OCI-LY3 (cell line): ENCODE data around the gene THTPA.
A peak's percentile ranks its signal among the peaks of the same experiment; 100 is the strongest.

ENCODE experiments used
- H2AFZ ChIP-seq: fragments of 200-600, 300-600 bp; shearing (Covaris generic); 2 replicates; pipeline ENCODE4 v1.6.0; 2014; ENCODE audit warnings: antibody characterized with exemption, low read depth, low read length
- H3K27ac ChIP-seq: fragments of 200-600, 300-600 bp; sonication (generic); 2 replicates; pipeline ENCODE4 v1.5.1; 2014; ENCODE audit warnings: mild to moderate bottlenecking, low read length, moderate library complexity, mixed read lengths
- H3K27me3 ChIP-seq: fragments of 200-600, 300-600 bp; sonication (generic); 2 replicates; pipeline ENCODE4 v1.6.1; 2014; ENCODE audit warnings: low read depth, low read length, mixed read lengths
- H3K36me3 ChIP-seq: fragments of 200-600, 300-600 bp; sonication (generic); replicated peaks from 2 replicates; pipeline ENCODE3; 2014; ENCODE audit warnings: low read depth, low read length, mixed read lengths
- H3K4me1 ChIP-seq: fragments of 300-600, 200-600 bp; sonication (generic); 2 replicates; pipeline ENCODE4 v1.6.1; 2014; ENCODE audit warnings: low read length, mixed read lengths
- H3K4me2 ChIP-seq: fragments of 200-600, 300-600 bp; sonication (generic); 2 replicates; pipeline ENCODE4 v1.6.1; 2014; ENCODE audit warnings: low read length, mixed read lengths
- H3K4me3 ChIP-seq: fragments of 300-600, 200-600 bp; sonication (generic); 2 replicates; pipeline ENCODE4 v1.5.1; 2014; ENCODE audit warnings: antibody characterized with exemption, mild to moderate bottlenecking, low read length, moderate library complexity
- H3K79me2 ChIP-seq: fragments of 300-600, 200-600 bp; shearing (Covaris generic); 2 replicates; pipeline ENCODE4 v1.6.1; 2014; ENCODE audit warnings: mild to moderate bottlenecking, low read length, mixed read lengths
- H3K9ac ChIP-seq: fragments of 300-600, 200-600 bp; shearing (Covaris generic); 2 replicates; pipeline ENCODE4 v1.6.0; 2014; ENCODE audit warnings: mild to moderate bottlenecking, low read length, moderate library complexity
- H3K9me3 ChIP-seq: fragments of 200-600, 300-600 bp; shearing (Covaris generic); 2 replicates; pipeline ENCODE4 v1.6.1; 2014; ENCODE audit warnings: low read length, mixed read lengths; ENCODE audit not compliant: insufficient read depth
- H4K20me1 ChIP-seq: fragments of 200-600, 300-600 bp; sonication (generic); 2 replicates; pipeline ENCODE4 v1.6.1; 2016; ENCODE audit warnings: low read length, mixed read lengths; ENCODE audit not compliant: insufficient read depth
- CTCF ChIP-seq: fragments of 200-600, 300-600 bp; sonication (generic); IDR thresholded peaks from 2 replicates; pipeline ENCODE4 v1.5.1; 2014; ENCODE audit warnings: antibody characterized with exemption, low read length, low read depth
- EZH2phosphoT487 ChIP-seq: fragments of 200-600 bp; shearing (Covaris generic); IDR thresholded peaks from 2 replicates; pipeline ENCODE4 v1.6.1; 2018; ENCODE audit warnings: antibody characterized with exemption, mixed run types, low read depth

The THTPA gene

GRCh38 chr14:23578560-23579310, 22.7 kb downstream of the THTPA start, which contains the start of gene JPH4:
JPH4 (minus strand) TSS chr14:23578790; CDS start chr14:23577453, 1,337 bp downstream.
- Histone ChIP-seq H3K4me1 (peaks cover 15% of the 10 kb centered on the region; the same call in 1 of the 2 replicates), H3K4me3 (peak within 1 kb of the TSS; percentile 89), H2AFZ (peak within 1 kb of the TSS; percentile 86), H3K9me3 (no peaks in the 10 kb centered on the region), H4K20me1 (no peaks in the 10 kb centered on the region), H3K27ac (no peak within 1 kb of the TSS), H3K36me3 (no peaks in the 10 kb centered on the region), H3K4me2 (peak within 1 kb of the TSS; percentile 87), H3K9ac (peak within 1 kb of the TSS; percentile 68), H3K27me3 (no peaks in the 10 kb centered on the region), H3K79me2 (no peaks in the 10 kb centered on the region)
- TF ChIP-seq CTCF, result no peak
- no peak for TF ChIP-seq EZH2phosphoT487

- Histone ChIP-seq H4K20me1 (no peaks in the 10 kb centered on the region), H3K27ac (no peak overlapping the region), H3K9me3 (no peaks in the 10 kb centered on the region), H2AFZ (no peak overlapping the region), H3K79me2 (no peaks in the 10 kb centered on the region), H3K4me1 (peaks cover 15% of the 10 kb centered on the region; the same call in 1 of the 2 replicates), H3K4me3 (peak overlapping the region; percentile 89), H3K4me2 (peak overlapping the region; percentile 87), H3K36me3 (no peaks in the 10 kb centered on the region), H3K27me3 (no peaks in the 10 kb centered on the region), H3K9ac (peak overlapping the region; percentile 68; the same call in 1 of the 2 replicates)
- TF ChIP-seq CTCF, result no peak
- no peak for TF ChIP-seq EZH2phosphoT487
Observed at GRCh38 chr14:23579311-23579630, 23.2 kb downstream of the THTPA start.

GRCh38 chr14:23579739-23580138, 23.7 kb downstream of the THTPA start:
- no peaks in the 10 kb centered on the region for H3K79me2 ChIP-seq
- H3K36me3 ChIP-seq, result no peaks in the 10 kb centered on the region
- no peak overlapping the region for H3K27ac ChIP-seq
- H3K9ac ChIP-seq, result no peak overlapping the region
- H3K27me3 ChIP-seq, result no peaks in the 10 kb centered on the region
- H3K9me3 ChIP-seq, result no peaks in the 10 kb centered on the region
- H3K4me3 ChIP-seq, result no peak overlapping the region
- no peak overlapping the region for H2AFZ ChIP-seq
- H3K4me2 ChIP-seq, result no peak overlapping the region
- no peak for TF ChIP-seq CTCF
- no peak for TF ChIP-seq EZH2phosphoT487
- no peaks in the 10 kb centered on the region for H4K20me1 ChIP-seq
- peaks cover 15% of the 10 kb centered on the region; the same call in 1 of the 2 replicates for H3K4me1 ChIP-seq

DNA sequence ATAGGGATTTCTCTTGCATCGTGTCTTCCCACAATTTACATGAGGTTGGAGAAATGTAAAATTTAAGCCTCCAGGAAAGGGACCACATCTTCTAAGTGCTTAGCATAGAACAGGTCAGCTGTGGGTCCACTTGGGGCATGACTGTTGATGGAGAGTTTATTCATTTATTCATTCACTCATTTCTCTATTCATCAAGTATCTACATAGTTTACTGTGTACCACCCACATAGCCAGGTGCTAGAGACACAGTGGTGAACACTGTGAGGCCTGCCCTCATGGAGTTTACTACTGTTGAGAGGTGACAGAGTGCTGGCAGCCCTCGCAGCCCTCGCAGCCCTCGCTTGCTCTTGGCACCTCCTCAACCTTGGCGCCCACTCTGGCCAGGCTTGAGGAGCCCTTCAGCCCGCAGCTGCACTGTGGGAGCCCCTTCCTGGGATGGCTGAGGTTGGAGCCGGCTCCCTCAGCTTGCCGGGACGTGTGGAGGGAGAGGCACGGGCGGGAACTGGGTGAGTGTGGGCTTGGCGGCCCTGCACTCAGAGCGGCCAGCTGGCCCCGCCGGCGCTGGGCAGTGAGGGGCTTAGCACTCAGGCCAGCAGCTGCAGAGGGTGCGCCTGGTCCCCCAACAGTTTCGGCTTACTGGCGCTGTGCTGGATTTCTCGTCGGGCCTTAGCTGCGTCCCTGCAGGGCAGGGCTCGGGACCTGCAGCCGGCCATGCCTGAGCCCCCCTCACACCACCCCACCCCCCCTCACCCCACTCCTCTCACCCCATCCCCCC, 24.3 kb downstream of the THTPA start:
- Histone ChIP-seq H3K36me3 (no peaks in the 10 kb centered on the region), H3K4me3 (no peak overlapping the region), H3K4me1 (peaks cover 15% of the 10 kb centered on the region; the same call in 1 of the 2 replicates), H3K9me3 (no peaks in the 10 kb centered on the region), H4K20me1 (no peaks in the 10 kb centered on the region), H3K27me3 (no peaks in the 10 kb centered on the region), H3K27ac (no peak overlapping the region), H3K79me2 (no peaks in the 10 kb centered on the region), H3K4me2 (no peak overlapping the region), H2AFZ (no peak overlapping the region), H3K9ac (no peak overlapping the region)
- TF ChIP-seq EZH2phosphoT487 (no peak), CTCF (no peak)
